Upper lobe of left lung (tissue), 6 donors: Measurements from ENCODE around the gene MN1. TPM values are rescaled to one million over a fixed set of nuclear protein-coding genes. Genes with fewer than 3 reads are reported as not detected.
A peak's percentile ranks its signal among the peaks of the same experiment; 100 is the strongest.

Experiments used
- ATAC-seq, 2 donors: fragments of 200-7000 bp; cut with Tn5 transposase; one replicate each; pipeline ENCODE4 v1.9.1; 2022; ENCODE audit warnings: mild to moderate bottlenecking in 2 of 2, moderate library complexity in 2 of 2; ENCODE audit not compliant: low FRiP score in 2 of 2
- DNase-seq, 2 donors: peaks; one replicate each; pipeline ENCODE4 v3.0.0-alpha.2; 2019 to 2020
- H3K27ac ChIP-seq, 4 donors: fragments of 200-600 bp; sonication (generic); one replicate each; pipeline ENCODE4 v1.5.1; 2016 to 2019
- H3K27me3 ChIP-seq, 4 donors: fragments of 200-600 bp; sonication (generic); one replicate each; pipeline ENCODE4 v1.5.1; 2017 to 2019
- H3K36me3 ChIP-seq, 4 donors: fragments of 200-600 bp; sonication (generic); one replicate each; pipeline ENCODE4 v1.5.1; 2016 to 2019
- H3K4me1 ChIP-seq, 4 donors: fragments of 200-600 bp; sonication (generic); one replicate each; pipeline ENCODE4 v1.5.1; 2018 to 2019
- H3K4me3 ChIP-seq, 4 donors: fragments of 200-600 bp; sonication (generic); one replicate each; pipeline ENCODE4 v1.5.1; 2017 to 2019; ENCODE audit warnings: mild to moderate bottlenecking in 2 of 4, moderate library complexity in 1 of 4
- H3K9me3 ChIP-seq, 4 donors: fragments of 200-600 bp; sonication (generic); one replicate each; pipeline ENCODE4 v1.5.1; 2018 to 2019
- EP300 ChIP-seq, 4 donors: sonication (generic); formaldehyde crosslinking; IDR thresholded peaks; one replicate each; pipeline ENCODE4 v1.5.1; 2017; ENCODE audit warnings: antibody characterized with exemption in 4 of 4, control low read depth in 2 of 4
- POLR2A ChIP-seq, 4 donors: fragments of 450-650 bp; IDR thresholded peaks; one replicate each; pipeline ENCODE4 v1.5.1; 2016 to 2017; ENCODE audit warnings: antibody characterized with exemption in 4 of 4, mild to moderate bottlenecking in 2 of 4
- POLR2AphosphoS5 ChIP-seq, 2 donors: sonication (generic); formaldehyde crosslinking; IDR thresholded peaks; one replicate each; pipeline ENCODE4 v1.5.1; 2017; ENCODE audit warnings: antibody characterized with exemption in 2 of 2
- WGBS, 2 donors: methylation state at CpG; one replicate each; pipeline ENCODE4 v1.1.5; 2017 to 2018; 5-methylcytosine and 5-hydroxymethylcytosine counted together
- total RNA-seq, 6 donors: library from RNA; depleted of rRNA in 4 of 6; stranded (reverse); fragments of >200 nt in 4 of 6; gene quantifications; one replicate each; pipeline versions ENCODE4 v1.1.0 to v1.2.1, GENCODE V29; 2016 to 2021
- TF ChIP-seq, protein P1 (sequence below), 6 experiments: fragments of 450-650 bp in 4 of 6; fragments of 200-600 bp in 2 of 6; sonication (generic) in 2 of 6; IDR thresholded peaks; one replicate each; pipeline ENCODE4 v1.5.1; 2016 to 2019; ENCODE audit warnings: antibody characterized with exemption in 6 of 6
- donor health status: DM: no; HTN: no; CAD: no; lungs with moderate emphysema.
- donor health status: DM: no; HTN: yes; CAD: no; lungs with severe emphysema.

The MN1 gene
- total RNA-seq, 6 donors from 2014 or later: 1.0 to 17.8 (median 3.5) TPM

DNA sequence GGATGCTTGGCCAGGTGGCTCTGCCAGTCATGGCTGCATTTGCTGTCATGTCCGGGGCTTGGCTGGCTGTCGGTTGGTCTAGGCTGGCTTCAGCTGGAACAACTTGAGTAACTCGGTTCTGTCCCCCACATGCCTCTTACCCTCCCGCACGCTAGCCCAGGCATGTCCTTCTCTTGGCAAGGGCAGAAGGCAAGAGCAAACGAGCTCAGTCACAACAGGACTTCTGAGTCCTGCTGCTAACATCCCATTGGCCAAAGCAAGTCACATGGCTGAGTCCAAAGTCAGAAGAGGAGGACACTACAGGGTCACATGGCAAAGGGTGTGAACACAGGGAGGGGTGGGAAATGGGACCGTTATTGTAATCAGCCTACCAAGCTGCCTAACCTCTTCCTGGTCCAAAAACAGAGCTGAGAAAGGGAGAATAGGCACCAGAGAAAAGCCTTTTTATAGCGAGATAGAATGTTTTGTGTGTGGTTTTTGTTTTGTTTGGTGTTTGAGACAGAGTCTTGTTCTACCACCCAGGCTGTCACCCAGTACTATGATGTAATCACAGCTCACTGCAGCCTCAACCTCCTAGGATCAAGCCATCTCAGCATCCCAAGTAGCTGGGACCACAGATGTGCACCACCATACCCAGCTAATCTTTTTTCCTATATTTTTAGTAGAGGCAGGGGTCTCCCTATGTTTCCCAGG lies 81.9 kb downstream of the MN1 start:
- TF ChIP-seq POLR2AphosphoS5 (IDR thresholded peaks at IDR 0.05): peak in 1 of 2 donors; percentile 31
- TF ChIP-seq, protein P1, sequence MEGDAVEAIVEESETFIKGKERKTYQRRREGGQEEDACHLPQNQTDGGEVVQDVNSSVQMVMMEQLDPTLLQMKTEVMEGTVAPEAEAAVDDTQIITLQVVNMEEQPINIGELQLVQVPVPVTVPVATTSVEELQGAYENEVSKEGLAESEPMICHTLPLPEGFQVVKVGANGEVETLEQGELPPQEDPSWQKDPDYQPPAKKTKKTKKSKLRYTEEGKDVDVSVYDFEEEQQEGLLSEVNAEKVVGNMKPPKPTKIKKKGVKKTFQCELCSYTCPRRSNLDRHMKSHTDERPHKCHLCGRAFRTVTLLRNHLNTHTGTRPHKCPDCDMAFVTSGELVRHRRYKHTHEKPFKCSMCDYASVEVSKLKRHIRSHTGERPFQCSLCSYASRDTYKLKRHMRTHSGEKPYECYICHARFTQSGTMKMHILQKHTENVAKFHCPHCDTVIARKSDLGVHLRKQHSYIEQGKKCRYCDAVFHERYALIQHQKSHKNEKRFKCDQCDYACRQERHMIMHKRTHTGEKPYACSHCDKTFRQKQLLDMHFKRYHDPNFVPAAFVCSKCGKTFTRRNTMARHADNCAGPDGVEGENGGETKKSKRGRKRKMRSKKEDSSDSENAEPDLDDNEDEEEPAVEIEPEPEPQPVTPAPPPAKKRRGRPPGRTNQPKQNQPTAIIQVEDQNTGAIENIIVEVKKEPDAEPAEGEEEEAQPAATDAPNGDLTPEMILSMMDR (IDR thresholded peaks at IDR 0.05): no peak
- no peak for TF ChIP-seq EP300 (IDR thresholded peaks at IDR 0.05)
- H3K9me3 ChIP-seq: peaks cover 0 to 4% (median 0%) of the 10 kb centered on the region in 4 donors

DNA sequence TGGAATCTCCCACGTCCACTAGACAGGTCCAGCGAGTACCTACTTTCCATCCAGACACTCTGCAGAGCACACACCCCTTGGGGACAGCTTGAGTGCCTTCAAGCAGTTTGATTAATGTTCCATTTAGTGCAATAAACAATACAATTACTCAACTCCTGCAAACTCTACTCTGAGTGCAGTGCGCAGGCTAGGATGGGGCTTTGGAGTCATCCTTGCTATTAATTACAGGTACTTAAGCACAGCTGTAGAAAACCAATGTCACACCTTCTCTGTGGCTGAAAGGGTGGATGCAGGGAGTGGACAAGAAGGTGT lies 82.6 kb downstream of the MN1 start:
- Histone ChIP-seq H3K36me3 (no peaks in the 10 kb centered on the region), H3K4me3 (no peak overlapping the region), H3K27me3 (no peaks in the 10 kb centered on the region), H3K27ac (peak overlapping the region; percentile 47 to 87 (median 60)), H3K4me1 (peaks cover 5 to 34% (median 14%) of the 10 kb centered on the region in 4 donors), H3K9me3 (peaks cover 0 to 4% (median 0%) of the 10 kb centered on the region in 4 donors)
- ATAC-seq (no peak), DNase-seq (no peak)
- TF ChIP-seq POLR2A (IDR thresholded peaks at IDR 0.05) (no peak), POLR2AphosphoS5 (IDR thresholded peaks at IDR 0.05) (peak in 1 of 2 donors; percentile 12), EP300 (IDR thresholded peaks at IDR 0.05) (no peak)
- TF ChIP-seq, protein P1 (IDR thresholded peaks at IDR 0.05): no peak
- WGBS, 2 donors: 43 to 53% methylated on average over 3 of the region's 3 CpGs

More for the DNA sequence above, 81.9 kb downstream of the MN1 start:
- ATAC-seq: no peak
- peaks cover 5 to 34% (median 14%) of the 10 kb centered on the region in 4 donors for H3K4me1 ChIP-seq
- 28 to 48% methylated on average over 5 to 8 of the region's 8 CpGs for WGBS, 2 donors
- H3K27me3 ChIP-seq: no peaks in the 10 kb centered on the region
- DNase-seq: no peak
- peak overlapping the region; percentile 47 to 87 (median 60) for H3K27ac ChIP-seq
- no peak overlapping the region for H3K4me3 ChIP-seq
- H3K36me3 ChIP-seq: no peaks in the 10 kb centered on the region

DNA sequence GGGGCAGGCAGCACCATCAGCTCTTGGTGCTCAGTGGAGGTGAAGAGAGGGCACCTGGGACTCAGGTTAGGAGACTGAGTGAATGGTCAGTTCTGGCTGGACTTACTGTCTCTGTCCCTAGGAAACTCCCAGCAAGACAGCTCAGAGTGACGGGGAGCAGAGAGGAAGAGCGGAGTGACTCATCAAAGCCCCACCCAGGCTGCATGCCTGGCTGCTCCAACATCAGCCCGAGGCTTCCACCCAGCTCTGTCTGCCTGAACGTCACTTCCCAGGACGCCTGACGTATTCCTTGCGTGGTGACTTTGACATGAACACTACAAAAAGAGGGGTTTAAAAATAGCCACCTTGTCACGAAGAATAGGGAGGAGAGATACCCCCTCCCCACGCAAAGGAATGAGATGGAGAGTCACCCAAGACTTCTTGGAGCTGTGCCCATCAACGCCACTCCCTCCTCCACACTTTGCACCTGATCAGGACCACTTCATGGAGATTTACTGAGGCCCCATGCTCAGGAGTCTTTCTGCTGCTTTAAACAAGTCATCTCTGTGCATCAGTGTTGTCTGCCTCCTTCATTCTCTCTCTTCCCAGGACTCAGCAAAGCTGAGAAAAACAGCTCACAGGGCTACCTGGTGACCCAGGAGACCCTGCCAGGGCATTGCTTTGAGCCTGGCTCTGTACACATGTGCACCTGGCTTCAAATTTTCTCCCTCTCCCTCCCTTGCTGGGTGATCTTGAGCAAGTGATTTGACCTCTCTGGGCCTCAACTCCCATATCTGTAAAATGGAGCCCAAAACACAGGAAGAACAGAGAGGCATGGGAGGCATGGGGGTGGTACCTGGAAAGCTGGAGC lies 83.1 kb downstream of the MN1 start:
- WGBS, 2 donors: 31 to 48% methylated on average over 6 to 10 of the region's 10 CpGs

DNA sequence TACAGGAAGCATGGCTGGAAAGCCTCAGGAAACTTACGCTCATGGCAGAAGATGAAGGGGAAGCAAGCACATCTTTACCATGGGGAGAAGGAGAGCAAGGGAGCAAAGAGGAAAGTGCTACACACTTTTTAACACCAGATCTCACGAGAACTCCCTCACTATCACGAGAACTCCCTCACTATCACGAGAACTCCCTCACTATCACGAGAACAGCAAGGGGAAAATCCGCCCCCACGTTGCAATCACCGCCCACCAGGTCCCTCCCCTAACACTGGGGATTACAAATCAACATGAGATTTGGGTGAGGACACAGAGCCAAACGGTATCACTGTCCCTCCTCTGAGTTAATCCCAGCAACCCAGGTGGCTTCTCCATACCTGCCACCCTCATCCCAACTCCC lies 84.5 kb downstream of the MN1 start:
- 78 to 82% methylated on average over 9 of the region's 9 CpGs for WGBS, 2 donors
- Histone ChIP-seq H3K36me3 (no peaks in the 10 kb centered on the region), H3K4me1 (peaks cover 5 to 34% (median 14%) of the 10 kb centered on the region in 4 donors), H3K4me3 (no peak overlapping the region), H3K27me3 (no peaks in the 10 kb centered on the region), H3K27ac (peak overlapping the region; percentile 77 to 87 (median 80)), H3K9me3 (peaks cover 0 to 4% (median 0%) of the 10 kb centered on the region in 4 donors)
- no peak for DNase-seq
- ATAC-seq: no peak
- TF ChIP-seq EP300 (IDR thresholded peaks at IDR 0.05) (no peak), POLR2AphosphoS5 (IDR thresholded peaks at IDR 0.05) (no peak), POLR2A (IDR thresholded peaks at IDR 0.05) (no peak)
- TF ChIP-seq, protein P1 (IDR thresholded peaks at IDR 0.05): no peak

More for the DNA sequence above, 83.1 kb downstream of the MN1 start:
- ATAC-seq (peak; percentile 79 to 97), DNase-seq (peak in 1 of 2 donors; percentile 71)
- Histone ChIP-seq H3K9me3 (peaks cover 0 to 4% (median 0%) of the 10 kb centered on the region in 4 donors), H3K36me3 (no peaks in the 10 kb centered on the region), H3K4me3 (no peak overlapping the region), H3K27ac (peak overlapping the region; percentile 77 to 87 (median 80)), H3K27me3 (no peaks in the 10 kb centered on the region), H3K4me1 (peaks cover 5 to 34% (median 14%) of the 10 kb centered on the region in 4 donors)
- TF ChIP-seq EP300 (IDR thresholded peaks at IDR 0.05) (peak; percentile 51 to 95 (median 70)), POLR2A (IDR thresholded peaks at IDR 0.05) (peak in 2 of 4 donors; percentile 42 to 44), POLR2AphosphoS5 (IDR thresholded peaks at IDR 0.05) (peak; percentile 32 to 86)
- TF ChIP-seq, protein P1 (IDR thresholded peaks at IDR 0.05): no peak
